Measurements from ENCODE around the gene TTYH2.

Gene TTYH2

GRCh38 chr17:74282587-74283370, 69.4 kb downstream of the TTYH2 start:
- DNase-seq, result no peak

- DNase-seq, result no peak
Measured at GRCh38 chr17:74283371-74283673, 70.0 kb downstream of the TTYH2 start.

- DNase-seq, result no peak
Measured at GRCh38 chr17:74287031-74287602, 73.7 kb downstream of the TTYH2 start.

GRCh38 chr17:74288785-74289184, 75.4 kb downstream of the TTYH2 start:
- DNase-seq, result no peak

DNA sequence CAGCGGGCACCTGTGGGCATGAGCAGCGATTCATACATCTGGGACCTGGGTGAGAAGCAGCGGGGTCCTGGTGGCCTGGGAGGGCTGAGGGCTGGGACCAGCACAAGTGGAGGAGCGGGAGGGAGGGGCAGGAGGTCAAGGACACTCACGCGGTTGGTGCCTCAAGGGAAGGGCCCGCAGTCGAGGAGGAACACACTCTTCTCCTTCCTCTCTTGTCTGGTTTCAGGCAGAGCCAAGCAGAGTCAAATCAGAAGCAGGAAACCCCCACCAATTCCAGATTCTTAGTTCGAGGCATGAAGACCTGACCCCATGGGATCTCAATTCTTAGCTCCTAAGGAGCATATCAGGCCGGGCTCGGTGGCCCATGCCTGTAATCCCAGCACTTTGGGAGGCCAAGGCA, 76.3 kb downstream of the TTYH2 start:
- DNase-seq, result no peak

DNA sequence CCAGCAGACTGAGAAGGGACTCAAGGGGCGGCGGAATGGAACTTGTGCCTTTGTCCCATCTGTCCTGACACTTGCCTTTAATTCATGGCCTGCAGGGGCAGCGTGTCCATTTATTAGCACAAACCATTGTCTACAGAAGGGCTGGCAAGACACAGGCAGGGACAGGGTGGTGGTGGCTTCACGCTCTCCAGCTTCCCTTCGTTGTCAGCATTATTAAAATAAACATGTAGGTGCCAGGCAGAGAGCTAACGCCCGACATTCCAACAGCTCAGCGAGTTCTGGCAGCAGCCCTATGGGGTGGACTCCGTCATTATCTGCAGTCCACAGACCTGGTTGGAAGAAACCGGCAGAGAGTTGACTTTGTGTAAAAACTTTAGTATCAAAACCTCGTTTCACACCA, 77.0 kb downstream of the TTYH2 start:
- DNase-seq, result no peak

DNA sequence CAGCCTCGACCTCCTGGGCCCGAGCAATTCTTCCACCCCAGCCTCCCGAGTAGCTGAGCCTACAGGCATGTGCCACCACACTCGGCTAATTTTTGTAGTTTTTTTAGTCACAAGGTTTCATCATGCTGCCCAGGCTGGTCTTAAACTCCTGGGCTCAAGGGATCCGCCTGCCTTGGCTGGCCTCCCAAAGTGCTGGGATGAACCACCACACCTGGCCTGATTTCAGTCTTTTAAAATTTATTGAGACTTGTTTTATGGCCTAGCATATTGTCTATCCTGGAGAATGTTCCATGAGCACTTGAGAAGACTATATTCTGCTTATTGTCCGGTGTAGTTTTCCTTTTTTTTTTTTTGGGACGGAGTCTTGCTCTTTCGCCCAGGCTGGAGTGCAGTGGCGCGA, 79.1 kb downstream of the TTYH2 start:
- no peak for DNase-seq

DNA sequence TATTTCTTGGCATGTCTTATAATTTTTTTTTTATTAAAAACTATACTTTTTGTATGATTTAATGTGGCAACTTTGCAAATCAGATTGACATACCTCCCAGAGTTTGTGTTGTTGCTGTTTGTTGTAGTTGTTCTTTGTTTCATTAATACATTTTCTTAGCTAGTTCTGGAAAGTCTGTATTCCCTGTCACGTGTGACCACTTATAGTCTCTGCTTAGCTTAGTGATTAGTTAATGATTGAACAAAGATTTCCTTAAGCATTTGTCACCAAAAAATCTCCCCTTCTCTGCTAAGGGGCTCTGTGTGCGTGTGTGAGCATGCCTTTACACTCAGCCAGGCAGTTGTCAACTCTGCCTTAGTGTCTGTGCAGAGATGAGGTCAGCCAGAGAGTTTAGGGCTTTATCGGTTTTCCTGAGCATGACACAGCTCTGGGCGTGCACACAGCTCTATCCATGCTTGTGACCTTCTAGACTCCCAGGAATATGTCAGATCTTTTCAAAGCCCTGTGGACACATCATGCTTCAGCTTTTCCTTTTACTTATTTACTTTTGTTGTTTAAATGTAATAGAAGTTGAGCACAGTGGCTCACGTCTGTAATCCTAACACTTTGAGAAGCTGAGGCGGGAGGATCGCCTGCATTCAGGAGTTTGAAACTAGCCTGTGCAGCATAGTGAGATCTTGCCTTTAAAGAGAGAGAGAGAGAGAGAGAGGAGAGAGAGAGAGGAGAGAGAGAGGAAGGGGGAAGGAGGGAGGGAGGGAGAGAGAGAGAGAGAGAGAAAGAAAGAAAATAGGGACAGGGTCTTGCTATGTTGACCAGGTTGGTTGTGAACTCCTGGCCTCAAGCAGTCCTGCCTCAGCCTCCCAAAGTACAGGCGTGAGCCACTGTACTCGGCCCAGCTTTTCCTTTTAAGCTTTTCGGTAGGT, 82.5 kb downstream of the TTYH2 start:
- DNase-seq, result peak in 1 of 51 donors; percentile 39

DNA sequence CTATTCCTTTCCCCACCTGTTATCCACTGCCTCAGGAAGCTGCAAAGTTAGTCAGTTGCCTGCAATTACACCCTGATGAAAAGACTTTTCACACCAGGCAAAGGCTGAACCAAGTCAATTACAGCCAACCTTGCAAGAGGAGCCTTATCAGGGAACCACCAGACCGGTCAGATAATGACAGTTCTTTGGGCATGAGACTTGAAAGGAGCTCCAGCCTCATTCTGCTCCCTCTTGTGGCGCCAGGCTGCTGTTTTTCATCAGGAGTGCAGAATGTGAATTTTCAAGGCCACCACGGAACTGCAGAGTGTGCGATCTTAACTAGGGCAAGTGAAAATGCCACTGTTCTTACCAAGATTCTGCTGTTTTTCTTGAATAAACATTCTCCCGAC, 83.2 kb downstream of the TTYH2 start:
- DNase-seq, result peak in 43 of 51 donors; percentile 8 to 89 (median 59)

DNA sequence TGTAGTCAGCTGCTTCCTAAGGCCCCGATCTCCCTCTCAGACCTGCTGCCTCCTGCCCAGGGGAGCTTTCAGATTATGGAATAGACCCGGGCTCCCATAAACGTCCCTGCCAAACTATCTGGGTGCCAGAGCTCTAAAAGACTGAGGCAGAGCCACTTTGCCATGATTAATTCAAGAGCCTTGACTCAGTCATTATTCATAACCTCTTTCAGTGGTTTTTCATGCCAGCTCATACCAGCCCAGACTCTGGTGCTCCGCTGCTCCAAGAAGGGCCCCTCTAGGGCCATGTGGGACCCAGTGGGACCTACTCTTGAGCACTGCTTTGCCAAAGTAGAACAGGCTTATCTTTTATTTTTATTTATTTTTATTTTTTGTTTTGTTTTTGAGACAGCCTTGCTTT, 84.6 kb downstream of the TTYH2 start:
- DNase-seq, result no peak

GRCh38 chr17:74298778-74299177, 85.4 kb downstream of the TTYH2 start:
- no peak for DNase-seq

DNA sequence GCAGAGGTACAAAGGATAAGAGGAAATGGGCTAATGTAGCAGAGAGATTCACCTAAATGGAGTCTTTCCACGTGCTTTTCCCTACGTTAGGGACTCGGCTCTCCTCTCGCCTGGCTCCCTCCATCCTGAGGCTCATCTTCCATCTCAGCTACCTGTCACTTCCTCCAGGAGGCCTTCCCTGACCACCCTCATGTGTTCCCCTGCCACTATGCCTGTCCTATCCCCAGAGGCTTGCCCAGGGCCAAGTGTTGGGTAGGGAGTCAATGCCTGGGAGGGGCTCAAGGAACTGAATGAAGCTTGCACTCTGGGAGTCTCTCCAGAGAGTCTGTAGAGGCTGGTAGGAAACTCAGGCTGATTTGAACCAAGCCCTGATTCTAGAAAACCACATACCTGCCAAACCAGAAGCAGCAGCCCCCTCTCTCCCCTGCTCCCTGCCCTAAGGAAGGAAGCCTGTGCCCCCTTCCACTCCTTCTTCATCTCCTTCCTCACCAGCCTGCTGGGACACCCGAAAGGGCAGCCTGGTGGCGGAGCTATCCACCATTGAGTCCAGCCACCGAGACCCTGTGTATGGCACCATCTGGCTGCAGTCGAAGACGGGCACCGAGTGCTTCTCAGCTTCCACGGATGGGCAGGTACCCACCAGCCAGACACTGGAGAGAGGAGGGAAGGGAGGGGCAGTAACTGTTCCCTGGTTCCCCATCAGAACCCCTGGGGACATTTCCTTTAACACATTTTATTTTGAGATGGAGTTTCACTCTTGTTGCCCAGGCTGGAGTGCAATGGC, 86.0 kb downstream of the TTYH2 start:
- DNase-seq, result no peak

DNA sequence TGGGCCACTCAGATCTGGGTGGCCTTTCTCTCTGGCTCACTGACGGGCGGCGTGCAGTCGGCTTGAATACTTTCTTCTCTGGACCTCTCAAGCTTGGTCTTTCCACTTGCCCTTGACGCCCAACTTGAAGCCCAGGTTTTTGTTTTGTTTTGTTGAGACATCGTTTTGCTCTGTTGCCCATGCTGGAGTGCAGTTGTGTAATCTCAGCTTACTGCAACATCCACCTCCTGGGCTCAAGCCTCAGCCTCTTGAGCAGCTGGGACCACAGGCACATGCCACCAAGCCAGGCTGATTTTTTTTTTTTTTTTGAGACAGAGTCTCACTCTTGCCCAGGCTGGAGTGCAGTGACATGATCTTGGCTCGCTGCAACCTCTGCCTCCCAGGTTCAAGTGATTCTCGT, 89.9 kb downstream of the TTYH2 start:
- no peak for DNase-seq

DNA sequence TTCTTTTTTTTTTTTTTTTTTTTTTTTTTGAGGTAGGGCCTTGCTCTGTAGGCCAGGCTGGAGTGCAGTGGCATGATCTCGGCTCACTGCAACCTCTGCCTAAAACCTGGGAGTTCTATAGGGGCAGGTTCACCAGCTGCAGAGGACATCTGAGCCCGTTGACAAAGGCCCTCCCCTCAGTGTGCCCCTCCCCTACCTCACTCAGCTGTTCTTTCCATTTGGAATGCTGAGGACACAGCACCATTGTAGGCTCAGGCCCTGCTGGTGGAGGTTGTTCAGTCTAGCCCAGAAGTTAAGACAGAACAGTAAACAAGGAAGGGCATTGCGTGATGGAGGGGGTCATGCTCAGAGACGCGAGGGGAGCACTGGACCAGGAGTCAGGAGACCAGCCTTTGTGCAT, 90.8 kb downstream of the TTYH2 start:
- no peak for DNase-seq

- DNase-seq, result peak in 9 of 51 donors; percentile 16 to 46 (median 24)
Measured at GRCh38 chr17:74305865-74306654, 92.7 kb downstream of the TTYH2 start.

- no peak for DNase-seq
Measured at GRCh38 chr17:74307984-74308773, 94.8 kb downstream of the TTYH2 start.

GRCh38 chr17:74309902-74310301, 96.5 kb downstream of the TTYH2 start:
- no peak for DNase-seq

All from hypothalamus (tissue), 51 donors.